PC-3 (cell line): ENCODE measurements around the gene TRIM24.

Experiments used
- EZH2 ChIP-seq: fragments of 300-600 bp; sonication (generic); IDR thresholded peaks from one replicate; pipeline ENCODE4 v1.6.1; 2017; ENCODE audit warnings: antibody characterized with exemption, mild to moderate bottlenecking, low read length; ENCODE audit not compliant: unreplicated experiment
- EZH2phosphoT487 ChIP-seq: fragments of 300-600 bp; sonication (generic); IDR thresholded peaks from 2 replicates; pipeline ENCODE4 v1.6.1; 2018; ENCODE audit warnings: mild to moderate bottlenecking, antibody characterized with exemption, low read length, borderline replicate concordance
- TF ChIP-seq, protein P1 (sequence below): fragments of 300-600 bp; sonication (generic); conservative IDR thresholded peaks from 2 replicates; pipeline ENCODE4 v1.5.1; 2017; ENCODE audit warnings: antibody characterized with exemption, low read depth, mild to moderate bottlenecking, low read length

DNA sequence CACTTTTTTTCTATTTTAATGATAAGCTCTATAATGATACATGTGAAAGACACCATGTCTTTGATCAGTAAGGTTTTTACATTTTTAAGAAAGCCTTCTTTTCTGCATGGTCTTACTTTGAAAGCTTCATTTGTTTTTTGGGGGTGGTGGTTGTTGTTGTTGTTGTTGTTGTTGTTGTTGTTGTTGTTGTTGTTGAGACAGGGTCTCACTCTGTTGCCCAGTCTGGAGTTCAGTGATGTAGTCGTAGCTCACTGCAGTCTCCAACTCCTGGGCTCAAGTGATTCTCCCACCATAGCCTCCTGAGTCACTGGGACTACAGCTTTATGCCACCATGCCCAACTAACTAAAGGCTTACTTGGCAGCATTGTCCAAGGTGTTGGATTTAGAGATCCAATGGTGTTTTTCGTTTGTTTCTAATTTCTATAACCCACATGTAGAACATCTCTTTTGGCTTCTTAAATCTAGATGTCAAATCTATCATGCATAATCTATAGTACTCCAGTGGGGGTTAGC, 45.4 kb downstream of the TRIM24 start:
- TF ChIP-seq, protein P1, sequence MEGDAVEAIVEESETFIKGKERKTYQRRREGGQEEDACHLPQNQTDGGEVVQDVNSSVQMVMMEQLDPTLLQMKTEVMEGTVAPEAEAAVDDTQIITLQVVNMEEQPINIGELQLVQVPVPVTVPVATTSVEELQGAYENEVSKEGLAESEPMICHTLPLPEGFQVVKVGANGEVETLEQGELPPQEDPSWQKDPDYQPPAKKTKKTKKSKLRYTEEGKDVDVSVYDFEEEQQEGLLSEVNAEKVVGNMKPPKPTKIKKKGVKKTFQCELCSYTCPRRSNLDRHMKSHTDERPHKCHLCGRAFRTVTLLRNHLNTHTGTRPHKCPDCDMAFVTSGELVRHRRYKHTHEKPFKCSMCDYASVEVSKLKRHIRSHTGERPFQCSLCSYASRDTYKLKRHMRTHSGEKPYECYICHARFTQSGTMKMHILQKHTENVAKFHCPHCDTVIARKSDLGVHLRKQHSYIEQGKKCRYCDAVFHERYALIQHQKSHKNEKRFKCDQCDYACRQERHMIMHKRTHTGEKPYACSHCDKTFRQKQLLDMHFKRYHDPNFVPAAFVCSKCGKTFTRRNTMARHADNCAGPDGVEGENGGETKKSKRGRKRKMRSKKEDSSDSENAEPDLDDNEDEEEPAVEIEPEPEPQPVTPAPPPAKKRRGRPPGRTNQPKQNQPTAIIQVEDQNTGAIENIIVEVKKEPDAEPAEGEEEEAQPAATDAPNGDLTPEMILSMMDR, result no peak
- TF ChIP-seq EZH2phosphoT487 (no peak), EZH2 (no peak)
